Activated T-cell treated with anti-CD3 and anti-CD28 coated beads, Interleukin-2, amount 50 U/mL, for 48 hours (primary cell): Measurements from ENCODE around the gene CTNS.
"Not testable (repeated sequence)": the region's sequence is repeated elsewhere in the genome, so short reads cannot be mapped to it uniquely, and the experiment has no call there.

Experiments used
- DNase-seq, 2 experiments: peaks; one replicate each; pipeline ENCODE4 v3.0.0-alpha.2; 2020

The CTNS gene

DNA sequence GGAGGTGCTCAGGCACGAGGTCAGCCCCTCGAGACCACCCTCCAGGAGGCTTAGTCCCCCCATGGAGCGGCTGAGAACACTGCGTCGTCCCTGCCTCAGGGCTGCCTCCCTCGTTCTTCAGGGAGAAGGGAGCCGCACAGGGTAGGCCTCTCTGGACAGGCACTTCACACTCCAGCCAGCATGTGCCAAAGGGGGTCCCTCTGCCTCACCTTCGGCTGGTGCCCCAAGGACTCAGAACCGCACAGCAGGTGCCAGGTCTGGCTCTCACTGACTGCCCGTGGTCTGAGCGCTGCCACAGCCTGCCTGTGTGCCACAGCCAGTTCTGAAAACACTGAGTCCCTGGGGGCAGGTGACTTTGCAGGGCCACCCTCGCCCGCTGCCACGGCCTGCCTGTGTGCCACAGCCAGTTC, 52.3 kb downstream of the CTNS start:
- DNase-seq, result no peak

DNA sequence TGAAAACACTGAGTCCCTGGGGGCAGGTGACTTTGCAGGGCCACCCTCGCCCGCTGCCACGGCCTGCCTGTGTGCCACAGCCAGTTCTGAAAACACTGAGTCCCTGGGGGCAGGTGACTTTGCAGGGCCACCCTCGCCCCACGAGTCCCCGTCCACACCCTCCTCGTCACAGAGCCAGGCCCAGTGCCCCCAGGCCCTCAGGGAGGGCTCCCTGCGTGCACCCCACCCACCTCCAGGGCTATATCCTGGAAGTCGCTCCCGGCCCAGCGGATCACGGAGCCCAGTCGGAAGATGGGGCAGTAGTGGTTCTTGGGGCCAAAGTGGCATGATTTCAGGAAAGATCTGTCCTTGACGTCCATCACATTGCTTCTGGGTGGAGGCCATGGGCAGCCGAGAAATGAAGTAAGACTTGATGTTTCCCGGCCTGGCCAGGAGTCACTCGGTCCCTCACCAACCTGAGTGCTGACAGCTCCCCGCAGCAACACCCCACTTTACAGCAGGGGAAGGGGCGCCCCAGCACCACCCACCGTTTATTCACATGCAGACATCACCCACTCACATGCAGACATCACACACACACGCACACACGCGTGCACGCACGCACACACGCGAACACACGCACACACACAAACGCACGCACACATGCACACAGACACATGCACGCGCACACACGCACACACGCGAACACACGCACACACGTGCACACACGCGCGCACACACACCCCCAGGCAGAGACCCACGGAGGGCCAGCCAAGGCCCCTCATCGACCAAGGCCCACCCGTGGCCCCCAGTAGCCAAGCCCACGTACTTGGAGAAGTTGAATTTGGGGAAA, 52.9 kb downstream of the CTNS start:
- DNase-seq, result no peak

DNA sequence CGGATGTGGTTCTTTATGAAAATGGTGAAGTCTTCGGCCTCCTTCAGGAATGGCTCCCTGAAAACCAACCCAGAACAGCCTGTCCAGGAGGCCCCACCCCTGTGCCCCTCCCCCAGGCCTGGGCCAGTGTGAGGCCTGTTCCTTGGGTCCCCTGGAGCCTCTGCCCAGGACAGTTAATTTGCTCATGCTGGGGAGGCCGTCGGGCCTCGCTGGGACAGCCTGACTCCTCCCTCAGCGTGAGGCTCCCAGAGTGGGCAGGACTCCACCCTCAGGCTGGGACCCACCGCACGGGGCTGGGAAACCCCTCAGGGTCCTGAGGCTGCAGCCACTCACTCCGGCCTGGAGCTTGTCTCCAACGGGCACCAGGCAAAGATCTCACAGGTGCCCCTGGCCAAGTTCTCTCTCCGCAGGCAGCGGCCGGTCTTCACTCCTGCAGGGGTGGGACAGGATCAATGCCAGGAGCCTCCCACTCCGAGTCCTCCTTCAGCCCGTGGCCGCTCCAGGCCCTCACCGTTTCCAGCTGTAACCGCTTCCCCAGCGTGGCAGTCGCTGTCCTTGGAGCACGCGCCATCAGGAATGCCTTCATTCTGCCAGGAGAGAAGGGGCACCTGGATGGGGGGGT, 53.6 kb downstream of the CTNS start:
- DNase-seq, result no peak

DNA sequence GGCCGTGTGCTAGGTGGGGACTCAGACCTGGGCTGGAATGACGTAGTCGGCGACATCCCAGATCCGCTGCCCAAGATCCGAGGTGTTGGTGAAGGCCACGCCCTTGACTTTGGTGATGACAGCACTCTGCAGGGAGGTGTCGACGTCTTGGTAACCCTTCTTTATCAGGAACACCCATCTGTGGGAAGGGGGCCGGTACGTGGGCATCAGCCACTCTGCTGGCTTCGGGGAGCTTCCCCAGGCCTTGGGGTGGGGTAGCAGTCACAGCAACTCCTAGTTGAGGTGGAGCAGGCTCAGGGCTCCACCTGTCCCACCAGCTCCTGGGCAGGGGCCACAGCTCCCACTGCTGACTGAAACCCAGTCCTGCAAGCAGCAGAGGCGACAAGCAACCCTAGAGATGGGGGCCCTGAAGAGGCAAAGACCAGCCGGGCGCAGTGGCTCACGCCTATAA, 55.1 kb downstream of the CTNS start:
- no peak for DNase-seq

DNA sequence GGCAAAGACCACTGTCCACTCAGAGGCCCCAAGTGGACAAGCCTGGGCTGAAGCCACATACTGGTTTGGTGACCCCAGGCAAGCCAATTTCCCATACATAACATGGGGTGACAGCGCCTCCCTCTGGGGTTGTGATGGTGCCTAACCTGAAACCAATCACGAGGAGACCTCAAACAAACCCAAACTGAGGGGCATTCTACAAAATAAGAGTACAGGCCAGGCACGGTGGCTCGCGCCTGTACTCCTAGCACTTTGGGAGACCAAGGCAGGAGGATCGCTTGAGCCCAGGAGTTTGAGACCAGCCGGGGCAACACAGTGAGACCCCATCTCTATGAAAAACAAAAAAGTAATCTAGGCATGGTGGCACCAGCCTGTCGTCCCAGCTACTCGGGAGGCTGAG, 55.8 kb downstream of the CTNS start:
- DNase-seq, result no peak

DNA sequence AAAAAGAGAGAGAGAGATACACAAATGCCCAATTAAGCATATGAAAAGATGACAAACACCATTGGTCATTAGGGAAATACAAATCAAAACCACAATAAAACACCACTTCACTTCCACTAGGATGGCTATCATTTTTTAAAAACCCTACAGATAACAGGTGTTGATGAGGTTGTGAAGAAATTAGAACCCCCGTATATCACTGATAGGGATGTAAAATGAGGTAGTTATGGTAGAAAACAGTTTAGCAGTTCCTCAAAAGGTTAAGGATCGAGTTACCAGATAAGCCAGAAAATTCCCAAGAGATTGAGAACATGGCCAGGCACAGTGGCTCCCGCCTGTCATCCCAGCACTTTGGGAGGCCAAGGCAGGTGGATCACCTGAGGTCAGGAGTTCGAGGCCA, 56.6 kb downstream of the CTNS start:
- no peak for DNase-seq

DNA sequence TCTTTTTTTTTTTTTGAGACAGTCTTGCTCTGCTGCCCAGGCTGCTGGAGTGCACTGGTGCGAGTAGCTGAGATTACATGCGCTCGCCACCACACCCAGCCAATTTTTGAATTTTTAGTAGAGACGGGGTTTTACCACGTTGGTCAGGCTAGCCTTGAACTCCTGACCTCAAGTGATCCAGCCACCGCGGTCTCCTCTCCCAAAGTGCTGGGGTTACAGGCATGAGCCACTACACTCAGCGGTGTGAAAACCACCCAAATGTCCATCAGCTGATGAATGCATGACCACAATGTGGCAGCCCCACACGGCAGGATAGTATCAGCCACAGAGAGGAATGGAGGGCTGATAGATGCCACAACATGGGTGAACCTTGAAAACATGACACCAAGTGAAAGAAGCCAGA, 57.3 kb downstream of the CTNS start:
- peak; percentile 67 to 74 for DNase-seq

DNA sequence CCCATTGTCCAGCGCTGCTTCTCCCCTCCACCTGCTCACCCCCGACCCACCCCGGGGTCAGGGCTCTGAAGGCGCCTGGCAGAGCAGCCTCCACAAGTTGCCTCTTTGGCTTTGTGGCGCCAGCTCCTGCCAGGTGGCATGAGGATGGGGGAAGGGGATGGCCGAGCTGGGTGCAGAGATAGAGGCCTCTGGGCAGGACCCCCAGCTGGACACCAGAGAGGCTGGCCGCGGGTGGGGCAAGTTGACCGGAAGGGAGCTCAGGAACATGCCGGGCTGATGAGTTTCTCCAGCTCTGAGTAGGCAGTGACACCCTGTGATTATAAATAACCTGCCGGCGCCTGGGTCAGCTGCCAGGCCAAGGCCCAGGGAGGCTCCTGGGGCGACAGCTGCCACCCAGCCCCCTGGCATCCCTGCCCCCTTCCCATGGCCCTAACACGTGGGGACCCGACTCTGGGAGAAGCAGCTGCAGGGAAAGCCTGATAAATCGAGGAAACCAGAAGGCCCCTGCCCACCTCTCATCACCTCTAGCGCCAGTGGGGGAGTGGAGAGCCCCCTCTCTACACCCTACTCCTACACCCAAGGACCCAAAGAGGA, 58.7 kb downstream of the CTNS start:
- peak; percentile 46 to 50 for DNase-seq

DNA sequence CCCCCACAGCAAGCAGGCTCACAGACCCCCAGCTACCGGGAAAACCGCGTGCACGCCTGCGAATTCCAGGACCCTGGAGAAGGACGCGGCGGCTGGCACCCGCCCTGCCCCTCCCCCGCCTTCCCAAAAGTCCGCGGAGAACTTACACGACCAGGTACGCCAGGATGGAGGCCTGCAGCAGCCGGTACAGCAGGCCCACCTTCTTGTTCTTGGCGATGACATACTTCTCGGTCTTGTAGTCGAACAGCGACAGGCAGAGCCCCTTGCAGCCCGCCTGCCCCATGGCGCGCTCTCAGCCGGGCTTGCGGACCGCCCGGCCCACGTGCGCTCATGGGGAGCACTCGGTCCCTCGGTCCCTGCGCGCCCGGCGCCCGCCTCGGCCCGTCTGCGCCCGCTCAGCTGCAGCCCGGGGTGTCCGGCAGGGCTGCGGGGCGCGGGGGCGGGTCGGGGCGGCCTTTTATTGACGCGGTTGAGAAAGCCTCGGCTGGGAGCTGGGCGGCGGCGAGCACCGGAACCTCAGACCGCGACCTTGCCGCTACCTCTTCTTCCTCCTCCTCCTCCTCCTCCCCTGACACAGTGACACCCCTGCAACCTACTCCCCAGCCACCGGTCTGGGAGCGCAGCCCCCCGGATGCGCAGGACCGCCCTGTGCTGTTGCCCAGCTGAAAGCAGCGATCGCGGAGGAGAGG, 59.3 kb downstream of the CTNS start, which contains the start of gene P2RX5:
P2RX5 (minus strand) TSS at position 433 of the 689 bp plus-strand sequence; CDS start at position 283, 150 bp downstream.
- DNase-seq, result peak; percentile 62 to 70

DNA sequence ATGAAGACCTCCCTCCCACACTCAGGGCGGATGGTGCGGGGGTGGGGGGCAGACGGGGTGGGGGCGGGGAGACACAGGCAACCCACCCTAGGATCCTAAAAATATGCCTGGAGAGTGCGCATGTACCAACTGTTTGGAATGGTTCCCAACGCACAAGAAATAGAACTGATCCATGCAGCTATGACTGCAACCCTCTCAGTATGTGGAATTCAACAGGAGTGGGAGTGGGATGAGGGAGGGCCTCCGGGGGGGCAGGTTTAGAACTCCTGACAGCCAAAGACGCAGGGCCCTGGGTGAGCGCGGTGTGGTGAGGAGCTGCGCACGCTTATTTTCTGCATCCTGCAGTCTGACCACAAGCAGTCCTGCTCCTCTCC, 60.5 kb downstream of the CTNS start:
- DNase-seq, result no peak

DNA sequence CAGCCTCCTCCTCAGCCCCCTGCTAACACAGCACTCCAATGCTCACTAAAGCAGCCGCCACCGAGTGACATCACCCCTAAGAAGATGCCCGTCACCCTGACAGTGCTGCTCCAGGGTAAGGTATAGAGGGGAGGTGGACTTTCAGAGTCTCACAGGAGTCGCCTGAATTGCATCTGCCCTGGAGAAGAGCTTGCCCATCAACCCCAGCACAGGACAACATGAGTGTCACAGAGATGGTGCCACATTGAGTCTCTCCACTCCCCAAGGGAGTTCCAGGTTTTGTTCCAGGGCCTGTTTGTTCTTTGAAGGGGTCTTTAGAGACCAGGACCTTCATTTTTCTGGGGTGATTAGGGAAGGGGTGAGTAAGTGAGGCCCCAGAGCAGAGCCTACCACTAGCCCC, 61.6 kb downstream of the CTNS start:
- DNase-seq, result no peak

DNA sequence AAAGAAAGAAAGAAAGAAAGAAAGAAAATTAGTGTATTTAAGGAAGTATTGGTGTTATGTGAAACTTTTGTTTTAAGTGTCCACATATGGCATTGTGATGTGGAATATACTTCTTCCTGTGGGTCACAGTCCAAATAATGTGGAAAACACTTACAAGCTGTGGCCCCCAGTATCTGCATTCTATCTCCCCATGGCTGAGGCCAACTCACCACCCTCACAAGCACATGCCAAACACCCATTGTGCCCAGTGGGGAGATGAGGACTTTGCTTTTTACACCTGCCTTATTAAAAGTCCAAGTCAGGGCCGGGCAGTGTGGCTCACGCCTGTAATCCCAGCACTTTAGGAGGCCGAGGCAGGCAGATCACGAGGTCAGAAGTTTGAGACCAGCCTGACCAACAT, 63.4 kb downstream of the CTNS start:
- DNase-seq, result no peak

DNA sequence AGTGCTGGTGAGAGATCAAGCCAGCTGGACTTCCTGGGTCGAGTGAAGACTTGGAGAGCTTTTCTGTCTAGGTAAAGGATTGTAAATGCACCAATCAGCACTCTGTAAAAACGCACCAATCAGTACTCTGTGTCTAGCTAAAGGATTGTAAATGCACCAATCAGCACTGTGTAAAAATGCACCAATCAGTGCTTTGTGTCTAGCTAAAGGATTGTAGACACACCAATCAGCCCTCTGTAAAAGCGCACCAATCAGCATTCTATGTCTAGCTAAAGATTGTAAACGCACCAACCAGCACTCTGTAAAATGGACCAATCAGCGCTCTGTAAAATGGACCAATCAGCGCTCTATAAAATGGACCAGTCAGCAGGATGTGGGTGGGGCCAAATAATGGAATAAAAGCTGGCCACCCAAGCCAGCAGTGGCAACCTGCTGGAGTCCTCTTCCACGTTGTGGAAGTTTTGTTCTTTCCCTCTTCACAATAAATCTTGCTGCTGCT, 65.5 kb downstream of the CTNS start:
- not testable (repeated sequence) for DNase-seq

DNA sequence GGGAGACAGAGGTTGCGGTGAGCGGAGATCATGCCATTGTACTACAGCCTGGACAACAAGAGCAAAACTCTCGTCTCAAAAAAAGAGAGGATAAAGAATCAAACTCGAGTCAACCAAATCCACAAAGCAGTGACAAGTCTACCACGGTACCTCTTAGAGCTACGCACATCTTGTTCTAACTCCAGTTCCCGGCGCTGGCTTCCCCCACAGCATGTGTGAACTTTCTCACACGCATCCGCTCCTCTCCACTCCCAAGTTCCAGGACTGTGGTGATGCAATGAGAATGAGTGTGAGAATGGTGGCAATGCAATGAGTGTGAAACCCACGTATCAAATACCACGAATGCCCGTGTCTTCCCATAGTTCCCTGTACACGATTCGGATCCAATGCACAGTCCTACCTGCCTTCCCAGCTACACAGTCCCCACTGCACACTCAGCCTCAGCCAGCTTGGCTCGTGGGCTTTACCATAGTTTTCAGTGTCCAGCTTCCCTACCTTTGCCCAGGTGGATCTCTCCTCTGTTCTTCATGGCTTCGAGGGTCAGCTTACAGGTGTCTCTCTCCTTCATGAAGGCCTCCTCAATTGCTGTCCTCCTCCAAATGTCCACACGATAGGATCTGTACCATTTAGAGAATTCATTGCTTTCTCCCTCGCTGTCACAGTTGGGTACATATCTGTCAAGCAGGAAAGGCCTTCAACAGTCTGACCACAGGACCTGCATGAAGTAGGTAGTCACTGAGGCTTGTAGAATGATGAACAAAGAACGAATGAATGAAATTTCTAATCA, 68.6 kb downstream of the CTNS start:
- DNase-seq, result no peak

DNA sequence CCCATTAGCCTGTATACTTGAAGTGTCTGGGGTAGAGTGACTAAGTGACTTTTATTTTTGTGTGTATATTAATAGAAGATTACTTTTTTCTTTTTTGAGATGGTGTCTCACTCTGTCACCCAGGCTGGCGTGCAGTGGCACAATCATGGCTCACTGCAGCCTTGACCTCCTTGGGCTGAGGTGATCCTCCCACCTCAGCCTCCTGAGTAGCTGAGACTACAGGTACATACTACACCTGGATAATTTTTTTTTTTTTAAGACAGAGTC, 69.1 kb downstream of the CTNS start:
- not testable (repeated sequence) for DNase-seq

DNA sequence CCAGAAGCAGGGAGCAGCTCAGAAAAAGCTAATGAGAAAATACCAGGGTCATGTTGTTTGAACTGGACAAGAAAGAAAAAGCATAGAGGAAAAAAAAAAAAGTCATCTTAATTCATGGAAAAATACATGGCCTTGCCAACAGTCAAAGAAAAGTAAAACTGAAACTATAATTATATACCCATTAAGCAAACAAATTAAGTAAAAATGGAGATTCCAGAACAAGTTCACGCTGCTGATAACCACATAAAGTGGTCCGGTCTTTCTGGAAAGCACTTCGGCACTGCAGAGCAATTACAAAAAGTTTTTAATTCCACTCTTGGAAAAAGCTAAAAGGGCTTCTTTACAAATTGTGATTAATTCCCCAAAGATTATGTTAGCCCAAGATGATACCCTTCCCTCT, 71.8 kb downstream of the CTNS start:
- no peak for DNase-seq

DNA sequence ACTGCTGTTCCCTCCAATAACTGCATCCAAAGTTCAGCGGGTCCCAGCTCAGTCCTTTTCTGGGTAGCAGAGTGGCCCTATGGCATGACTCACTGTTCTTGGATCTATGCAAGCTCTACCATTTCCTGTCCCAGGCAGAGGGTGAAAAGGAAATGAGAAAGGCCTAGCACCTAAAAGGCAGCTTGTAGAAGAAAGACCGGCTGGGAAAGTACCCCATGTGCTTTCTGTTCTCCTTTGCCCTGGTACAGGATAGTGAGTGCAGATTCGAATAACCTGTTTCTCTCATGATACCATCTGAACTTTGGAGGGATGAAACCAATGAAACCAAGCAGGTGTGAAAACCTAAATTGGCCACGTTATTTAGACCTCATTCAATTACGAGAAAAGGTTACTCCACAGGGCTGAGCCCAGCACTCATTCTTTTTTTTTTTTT, 74.4 kb downstream of the CTNS start:
- peak; percentile 69 to 74 for DNase-seq
